Activated T-cell treated with anti-CD3 and anti-CD28 coated beads, Interleukin-2, amount 50 U/mL, for 4 hours (primary cell): ENCODE measurements around the gene CALY. TPM values are rescaled to one million over a fixed set of nuclear protein-coding genes. Genes with fewer than 3 reads are reported as not detected.

Experiments
- ATAC-seq, 2 donors: fragments of 200-7000 bp; cut with Tn5 transposase; one replicate each; pipeline ENCODE4 v1.10.0; 2021
- DNase-seq: peaks from one replicate; pipeline ENCODE4 v3.0.0-alpha.2; 2020
- H3K27me3 Mint-ChIP-seq: one replicate; pipeline ENCODE4 v1.8.0; 2021; ENCODE audit warnings: low read depth, mixed read lengths
- H3K36me3 Mint-ChIP-seq: one replicate; pipeline ENCODE4 v1.8.0; 2022; ENCODE audit warnings: mixed read lengths; ENCODE audit not compliant: insufficient read depth
- H3K4me1 Mint-ChIP-seq: one replicate; pipeline ENCODE4 v1.8.0; 2021; ENCODE audit warnings: low read depth, mixed read lengths
- H3K4me3 Mint-ChIP-seq: one replicate; pipeline ENCODE4 v1.8.0; 2021; ENCODE audit warnings: mild to moderate bottlenecking, moderate library complexity, mixed read lengths
- H3K9me3 Mint-ChIP-seq: one replicate; pipeline ENCODE4 v1.8.0; 2021; ENCODE audit warnings: mixed read lengths
- total RNA-seq, 3 donors: library from RNA; stranded (reverse); gene quantifications; one replicate each; pipeline ENCODE4 v1.2.1, GENCODE V29; 2021

CALY gene
- total RNA-seq, 3 donors from 2014 or later: not detected

GRCh38 chr10:133350283-133350949 lies 13.7 kb upstream of the CALY start:
- no peak overlapping the region for H3K4me3 Mint-ChIP-seq

GRCh38 chr10:133349577-133350011 lies 12.9 kb upstream of the CALY start:
- H3K4me3 Mint-ChIP-seq: no peak overlapping the region
- no peaks in the 10 kb centered on the region for H3K36me3 Mint-ChIP-seq
- peaks cover 3% of the 10 kb centered on the region for H3K4me1 Mint-ChIP-seq
- no peak for ATAC-seq
- H3K27me3 Mint-ChIP-seq: peaks cover 28% of the 10 kb centered on the region
- DNase-seq: no peak
- no peaks in the 10 kb centered on the region for H3K9me3 Mint-ChIP-seq

More at GRCh38 chr10:133350283-133350949, 13.7 kb upstream of the CALY start:
- peaks cover 19% of the 10 kb centered on the region for H3K27me3 Mint-ChIP-seq
- H3K4me1 Mint-ChIP-seq: peaks cover 3% of the 10 kb centered on the region
- H3K9me3 Mint-ChIP-seq: no peaks in the 10 kb centered on the region
- ATAC-seq: no peak
- no peak for DNase-seq
- peaks cover under 1% of the 10 kb centered on the region for H3K36me3 Mint-ChIP-seq

- Mint-ChIP-seq H3K9me3 (no peaks in the 10 kb centered on the region), H3K4me3 (no peak overlapping the region), H3K4me1 (peaks cover 3% of the 10 kb centered on the region), H3K36me3 (no peaks in the 10 kb centered on the region), H3K27me3 (peaks cover 32% of the 10 kb centered on the region)
- DNase-seq (no peak), ATAC-seq (no peak)
These were observed 12.5 kb upstream of the CALY start for GRCh38 chr10:133349160-133349568.

- Mint-ChIP-seq H3K27me3 (peaks cover 42% of the 10 kb centered on the region), H3K4me3 (no peak overlapping the region), H3K9me3 (no peaks in the 10 kb centered on the region), H3K36me3 (no peaks in the 10 kb centered on the region), H3K4me1 (peaks cover 3% of the 10 kb centered on the region)
- ATAC-seq (no peak), DNase-seq (no peak)
These were observed 11.2 kb upstream of the CALY start for GRCh38 chr10:133347710-133348517.

- DNase-seq (no peak), ATAC-seq (no peak)
- Mint-ChIP-seq H3K9me3 (no peaks in the 10 kb centered on the region), H3K4me3 (no peak overlapping the region), H3K36me3 (no peaks in the 10 kb centered on the region), H3K4me1 (peaks cover 3% of the 10 kb centered on the region), H3K27me3 (peaks cover 49% of the 10 kb centered on the region)
These were observed 9.7 kb upstream of the CALY start for GRCh38 chr10:133346413-133346812.

- DNase-seq (no peak), ATAC-seq (no peak)
- Mint-ChIP-seq H3K36me3 (no peaks in the 10 kb centered on the region), H3K9me3 (no peaks in the 10 kb centered on the region), H3K4me3 (no peak overlapping the region), H3K4me1 (peaks cover 2% of the 10 kb centered on the region), H3K27me3 (peaks cover 48% of the 10 kb centered on the region)
These were observed 7.5 kb upstream of the CALY start for GRCh38 chr10:133344236-133344635.

- Mint-ChIP-seq H3K9me3 (no peaks in the 10 kb centered on the region), H3K27me3 (peaks cover 43% of the 10 kb centered on the region), H3K4me3 (no peak overlapping the region), H3K36me3 (no peaks in the 10 kb centered on the region), H3K4me1 (no peaks in the 10 kb centered on the region)
- ATAC-seq: no peak
- no peak for DNase-seq
These were observed 6.9 kb upstream of the CALY start for GRCh38 chr10:133343558-133343957.

GRCh38 chr10:133342942-133343341 lies 6.2 kb upstream of the CALY start:
- Mint-ChIP-seq H3K9me3 (no peaks in the 10 kb centered on the region), H3K4me1 (no peaks in the 10 kb centered on the region), H3K36me3 (no peaks in the 10 kb centered on the region), H3K27me3 (peaks cover 43% of the 10 kb centered on the region), H3K4me3 (no peak overlapping the region)
- no peak for DNase-seq
- ATAC-seq: no peak

GRCh38 chr10:133341983-133342382 lies 5.3 kb upstream of the CALY start:
- Mint-ChIP-seq H3K36me3 (no peaks in the 10 kb centered on the region), H3K4me1 (no peaks in the 10 kb centered on the region), H3K27me3 (peaks cover 42% of the 10 kb centered on the region), H3K4me3 (no peak overlapping the region), H3K9me3 (no peaks in the 10 kb centered on the region)
- DNase-seq (no peak), ATAC-seq (no peak)

- H3K4me1 Mint-ChIP-seq: peaks cover 3% of the 10 kb centered on the region
- ATAC-seq (no peak), DNase-seq (no peak)
- H3K36me3 Mint-ChIP-seq: no peaks in the 10 kb centered on the region
- H3K27me3 Mint-ChIP-seq: peaks cover 23% of the 10 kb centered on the region
- H3K9me3 Mint-ChIP-seq: no peaks in the 10 kb centered on the region
- H3K4me3 Mint-ChIP-seq: no peak overlapping the region
These were observed 3.1 kb upstream of the CALY start for GRCh38 chr10:133339708-133340380.

GRCh38 chr10:133338080-133339071 lies 1.7 kb upstream of the CALY start:
- H3K36me3 Mint-ChIP-seq: no peaks in the 10 kb centered on the region
- no peak overlapping the region for H3K4me3 Mint-ChIP-seq
- ATAC-seq (no peak), DNase-seq (no peak)
- H3K4me1 Mint-ChIP-seq: peaks cover 6% of the 10 kb centered on the region
- peaks cover 11% of the 10 kb centered on the region for H3K27me3 Mint-ChIP-seq
- H3K9me3 Mint-ChIP-seq: no peaks in the 10 kb centered on the region

- DNase-seq (no peak), ATAC-seq (no peak)
- H3K4me1 Mint-ChIP-seq: peaks cover 6% of the 10 kb centered on the region
These were observed 652 bp upstream of the CALY start for GRCh38 chr10:133337370-133337725.

GRCh38 chr10:133336118-133336576 lies 549 bp downstream of the CALY start:
- Mint-ChIP-seq H3K4me1 (peaks cover 6% of the 10 kb centered on the region), H3K4me3 (no peak overlapping the region)
- ATAC-seq: peak; percentile 2 to 3

More at GRCh38 chr10:133337370-133337725, 652 bp upstream of the CALY start:
- no peaks in the 10 kb centered on the region for H3K9me3 Mint-ChIP-seq
- no peak overlapping the region for H3K4me3 Mint-ChIP-seq
- H3K36me3 Mint-ChIP-seq: no peaks in the 10 kb centered on the region
- H3K27me3 Mint-ChIP-seq: peaks cover 9% of the 10 kb centered on the region

More at GRCh38 chr10:133336118-133336576, 549 bp downstream of the CALY start:
- no peak for DNase-seq
- H3K36me3 Mint-ChIP-seq: no peaks in the 10 kb centered on the region
- H3K27me3 Mint-ChIP-seq: peaks cover 4% of the 10 kb centered on the region
- no peaks in the 10 kb centered on the region for H3K9me3 Mint-ChIP-seq
